ENCODE measurements around the gene SMG7.
A peak's percentile ranks its signal among the peaks of the same experiment; 100 is the strongest.

The SMG7 gene

GRCh38 chr1:183470961-183471742 is 1.1 kb upstream of the SMG7 start:
- peak; percentile 83 for DNase-seq

- DNase-seq, result peak; percentile 98
Measured at GRCh38 chr1:183471743-183472487, 384 bp upstream of the SMG7 start.

- no peak for DNase-seq
Measured at GRCh38 chr1:183473217-183473536, 878 bp downstream of the SMG7 start.

- DNase-seq, result no peak
Measured at GRCh38 chr1:183476081-183476480, 3.8 kb downstream of the SMG7 start.

DNA sequence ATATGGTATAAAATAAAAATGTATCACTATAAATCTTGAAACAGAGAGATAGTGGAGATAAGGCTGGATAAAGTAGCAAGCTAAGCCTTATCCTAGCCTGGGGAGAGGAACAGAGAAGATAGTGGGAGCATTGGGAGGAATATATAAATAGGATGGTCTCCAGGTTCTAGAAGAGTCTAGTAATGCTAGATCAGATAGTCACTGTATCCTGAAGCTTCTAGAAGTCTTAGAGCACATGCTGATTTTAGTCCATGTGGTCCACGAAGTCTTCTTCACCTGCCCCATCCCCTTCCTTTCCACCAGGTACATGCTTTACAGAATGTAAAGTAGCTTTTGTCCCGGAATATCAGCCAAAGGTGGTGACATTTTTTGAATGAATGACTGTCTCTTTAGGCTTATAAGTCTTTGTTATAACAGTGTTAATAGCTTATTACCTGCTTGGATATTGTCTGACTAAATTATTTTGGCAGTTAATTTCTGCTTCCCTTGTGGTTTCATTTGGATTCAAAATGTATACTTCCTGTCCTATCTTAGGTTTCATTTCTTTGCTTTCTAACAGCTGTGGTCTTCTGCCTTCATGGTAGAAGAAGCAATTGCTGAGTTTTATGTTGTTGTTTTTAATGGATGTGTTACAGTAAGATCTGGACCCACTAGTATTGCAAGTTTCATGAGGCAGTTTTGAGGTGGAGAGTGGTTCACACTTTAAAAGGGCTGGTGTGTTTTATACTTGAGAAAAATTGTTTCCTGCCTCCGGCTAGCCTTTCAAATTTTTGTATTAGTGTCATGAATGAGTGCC is 5.9 kb downstream of the SMG7 start:
- DNase-seq, result no peak

- peak; percentile 17 for DNase-seq
Measured at GRCh38 chr1:183480971-183481441, 8.7 kb downstream of the SMG7 start.

DNA sequence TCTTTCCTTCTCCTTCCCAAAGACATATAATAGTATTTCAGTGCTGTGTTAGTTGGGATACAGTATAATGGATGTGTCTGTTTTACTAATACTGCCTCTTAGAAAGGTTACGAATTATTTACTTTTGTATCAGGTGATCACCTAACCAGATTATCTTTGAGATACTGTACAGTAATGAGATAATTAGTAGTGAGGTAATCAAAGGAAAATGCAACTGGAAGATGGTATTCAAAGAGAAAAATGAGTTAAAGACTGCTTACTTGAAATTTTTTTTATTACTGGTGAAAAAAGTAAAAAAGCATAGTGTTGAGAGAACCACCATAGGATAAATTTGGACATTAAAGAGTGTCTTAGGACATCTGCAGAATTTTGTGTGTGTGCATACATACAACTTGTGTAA is 10.9 kb downstream of the SMG7 start:
- DNase-seq, result no peak

DNA sequence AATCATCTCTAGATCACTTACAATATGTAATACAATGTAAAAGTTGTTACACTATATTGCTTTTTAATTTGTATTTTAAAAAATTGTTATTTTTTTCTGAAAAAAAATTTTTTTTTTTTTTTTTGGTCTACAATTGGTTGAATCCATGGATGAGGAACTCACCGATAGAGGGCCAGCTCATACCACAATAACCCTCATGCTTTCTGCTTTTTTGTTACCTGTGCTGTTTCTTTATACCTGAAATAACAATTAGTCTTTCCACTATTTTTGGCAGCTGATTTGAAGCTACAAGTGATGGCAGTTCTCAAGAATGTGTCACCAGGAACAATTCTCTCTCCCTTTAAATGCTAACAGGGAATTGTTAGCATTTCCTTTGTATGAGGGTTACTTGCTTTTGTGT is 12.0 kb downstream of the SMG7 start:
- DNase-seq, result no peak

DNA sequence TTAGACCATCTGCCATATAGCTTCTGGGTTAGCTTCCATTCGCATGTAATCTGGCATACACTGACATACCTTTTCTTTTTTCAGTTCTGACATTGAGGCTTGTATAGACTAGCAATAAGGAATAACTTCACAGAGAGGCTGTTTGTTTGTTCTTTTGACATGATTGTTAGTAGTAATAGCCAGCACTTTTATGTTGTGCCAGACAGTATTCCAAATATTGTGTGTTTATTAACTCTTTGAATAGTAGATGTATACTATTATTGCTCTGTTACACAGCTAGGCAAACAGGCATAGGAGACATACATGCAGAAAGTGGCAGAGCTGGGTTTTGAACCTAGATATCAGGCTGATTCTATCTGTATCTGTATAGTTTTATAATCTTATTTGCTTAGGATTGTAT is 12.6 kb downstream of the SMG7 start:
- DNase-seq, result no peak

DNA sequence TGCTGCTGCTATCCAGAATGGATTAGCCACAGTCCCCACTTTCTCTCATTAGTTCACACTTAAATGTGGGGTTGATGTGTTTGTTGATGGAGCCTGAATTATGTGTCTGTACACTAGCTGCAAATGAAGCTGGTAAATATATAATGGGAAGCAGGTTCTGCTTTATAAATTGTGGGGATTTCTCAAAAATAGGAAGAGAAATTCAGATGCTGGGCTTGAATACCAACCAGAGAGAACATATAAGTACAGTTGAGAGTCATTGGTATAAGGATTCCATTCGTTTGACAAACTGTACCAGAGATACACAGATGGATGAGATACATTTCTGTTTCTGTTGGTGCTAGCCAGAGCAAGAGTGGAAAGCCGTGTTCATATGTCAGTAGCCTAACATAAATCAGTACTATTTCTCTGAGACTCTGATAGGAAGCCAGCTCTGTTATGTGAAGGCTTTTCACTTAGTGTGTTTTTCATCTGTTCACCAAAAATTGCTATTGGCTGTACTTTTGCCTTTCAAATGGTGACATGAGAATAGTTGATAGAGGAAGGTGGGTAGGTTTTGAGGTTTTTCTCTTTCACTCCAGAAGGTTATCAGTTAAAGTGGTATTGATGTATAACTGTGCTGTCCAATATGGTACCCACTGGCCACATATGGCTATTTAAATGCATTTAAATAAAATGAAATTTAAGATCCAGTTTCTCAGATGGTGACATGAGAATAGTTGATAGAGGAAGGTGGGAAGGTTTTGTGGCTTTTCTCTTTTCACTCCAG is 15.6 kb downstream of the SMG7 start:
- no peak for DNase-seq

- no peak for DNase-seq
Measured at GRCh38 chr1:183490932-183491331, 18.6 kb downstream of the SMG7 start.

DNA sequence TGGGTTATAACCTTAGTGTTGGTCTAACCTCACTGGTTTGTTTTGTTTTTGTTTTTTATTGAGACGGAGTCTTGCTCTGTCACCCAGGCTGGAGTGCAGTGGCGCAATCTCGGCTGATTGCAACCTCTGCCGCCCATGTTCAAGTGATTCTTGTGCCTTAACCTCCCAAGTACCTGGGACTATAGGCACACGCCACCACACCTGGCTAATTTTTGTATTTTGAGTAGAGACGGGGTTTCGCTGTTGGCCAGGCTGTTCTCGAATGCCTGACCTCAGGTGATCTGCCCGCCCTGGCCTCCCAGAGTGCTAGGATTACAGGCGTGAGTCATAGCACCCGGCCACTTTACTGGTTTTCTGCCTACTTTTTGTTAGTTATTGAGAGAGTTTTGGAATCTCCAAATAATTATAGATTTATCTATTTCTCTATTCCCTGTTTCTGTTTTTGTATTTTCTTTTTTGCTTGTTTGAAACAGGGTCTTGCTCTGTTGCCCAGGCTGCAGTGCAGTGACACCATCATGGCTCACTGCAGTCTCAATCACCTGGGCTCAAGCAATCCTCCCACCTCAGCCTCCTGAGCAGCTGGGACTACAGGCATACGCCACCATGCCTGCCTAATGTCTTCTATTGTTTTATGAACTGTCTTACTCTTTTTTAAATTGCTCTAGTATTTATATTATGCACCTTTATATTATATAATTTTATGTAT is 21.4 kb downstream of the SMG7 start:
- no peak for DNase-seq

DNA sequence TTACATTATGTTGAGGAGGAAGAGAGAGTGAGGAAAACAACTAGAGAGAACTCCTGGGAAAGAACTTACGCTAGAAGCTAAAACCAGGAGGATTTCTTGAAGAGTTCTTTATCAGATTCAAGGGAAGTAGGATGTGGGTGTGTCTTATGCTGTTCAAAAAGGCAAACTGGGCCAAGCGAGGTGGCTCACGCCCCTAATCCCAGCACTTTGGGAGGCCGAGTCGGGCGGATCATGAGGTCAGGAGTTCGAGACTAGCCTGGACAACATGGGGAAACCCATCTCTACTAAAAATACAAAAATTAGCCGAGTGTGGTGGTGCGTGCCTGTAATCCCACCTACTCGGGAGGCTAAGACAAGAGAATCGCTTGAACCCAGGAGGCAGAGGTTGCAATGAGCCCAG is 23.1 kb downstream of the SMG7 start:
- DNase-seq, result no peak

DNA sequence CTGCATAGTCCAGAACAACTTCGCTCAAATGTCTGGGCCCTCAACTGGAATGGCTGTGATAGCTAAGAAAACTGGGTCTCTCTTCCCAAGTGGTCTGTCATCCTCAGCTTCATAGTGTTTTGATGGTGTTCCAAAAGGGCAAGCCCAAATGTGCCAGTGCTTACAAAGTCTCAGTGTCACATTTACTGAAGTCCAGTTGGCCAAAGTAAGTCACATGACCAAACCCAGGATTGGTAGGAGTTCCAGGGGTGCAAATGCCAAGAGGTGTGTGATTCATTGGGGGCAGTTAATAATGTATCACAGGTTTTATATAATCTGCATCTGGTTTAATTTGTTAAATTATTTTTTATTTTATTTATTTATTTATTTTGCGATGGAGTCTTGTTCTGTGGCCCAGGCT is 24.9 kb downstream of the SMG7 start:
- no peak for DNase-seq

DNA sequence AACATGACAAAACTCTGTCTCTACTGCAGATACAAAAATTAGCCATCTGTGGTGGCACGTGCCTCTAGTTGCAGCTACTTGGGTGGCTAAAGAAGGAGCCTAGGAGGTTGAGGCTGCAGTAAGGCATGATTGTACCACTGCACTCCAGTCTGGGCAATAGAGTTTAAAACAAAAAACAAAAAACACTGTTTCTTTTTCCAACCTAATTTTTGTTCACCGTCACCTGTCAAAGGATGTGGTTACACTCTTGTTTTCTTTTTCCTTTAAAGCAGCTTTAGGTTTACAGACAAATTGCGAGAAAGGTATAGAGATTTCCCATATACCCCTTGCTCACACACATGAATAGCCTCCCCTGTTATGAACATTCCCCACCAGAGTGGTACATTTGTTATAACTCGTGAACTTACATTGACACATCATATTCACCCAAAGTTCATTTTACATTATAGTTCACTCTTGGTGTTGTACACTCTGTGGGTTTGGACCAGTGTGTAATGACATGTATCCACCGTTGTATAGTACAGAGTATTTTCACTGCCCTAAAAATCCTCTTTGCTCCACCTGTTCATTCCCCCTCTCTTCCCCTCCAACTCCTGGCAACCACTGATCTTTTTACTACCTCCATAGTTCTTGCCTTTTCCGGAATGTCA is 26.2 kb downstream of the SMG7 start:
- DNase-seq, result no peak

GRCh38 chr1:183505454-183506089 is 33.3 kb downstream of the SMG7 start:
- DNase-seq, result no peak

- DNase-seq, result peak; percentile 49
Measured at GRCh38 chr1:183506561-183506960, 34.3 kb downstream of the SMG7 start.

DNA sequence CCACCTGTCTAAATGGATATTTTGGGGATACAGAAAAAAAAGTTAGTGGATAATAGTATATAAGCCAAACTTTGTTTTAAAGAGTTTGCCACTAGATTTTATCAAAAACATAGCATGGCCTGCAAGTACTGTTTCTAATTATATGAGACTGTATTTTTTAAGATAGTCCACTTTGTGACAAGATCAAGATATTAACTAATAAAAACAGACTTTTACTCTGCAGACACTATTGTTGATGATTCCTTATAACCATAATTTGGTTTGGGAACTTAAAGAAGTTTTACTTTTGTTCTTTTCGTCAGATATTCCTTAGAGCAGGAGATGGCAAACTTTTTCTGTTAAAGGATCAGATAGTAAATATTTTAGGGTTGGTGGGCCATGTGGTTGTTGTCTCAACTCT is 36.4 kb downstream of the SMG7 start:
- no peak for DNase-seq

GRCh38 chr1:183512450-183512849 is 40.2 kb downstream of the SMG7 start:
- no peak for DNase-seq

DNA sequence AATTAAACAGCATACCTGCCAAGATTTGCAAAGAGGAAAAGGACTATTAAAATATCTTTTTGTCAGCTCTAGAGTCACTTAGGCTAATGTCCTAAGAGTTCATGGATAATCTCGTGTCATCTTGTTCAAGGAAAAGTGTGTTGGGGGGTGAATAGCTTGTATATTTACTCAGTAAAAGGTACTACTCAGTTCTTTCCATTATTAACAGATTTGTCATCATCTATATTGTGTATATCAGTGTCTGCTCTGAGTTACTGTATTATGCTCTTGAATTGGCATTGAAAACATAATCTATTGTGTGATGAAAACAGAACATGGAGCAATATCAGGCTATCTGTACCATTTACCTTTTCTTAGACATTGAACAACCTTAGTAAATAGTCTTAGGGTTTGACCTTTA is 41.9 kb downstream of the SMG7 start:
- no peak for DNase-seq
